Hepatocyte (in vitro differentiated cells): ENCODE data around the gene MFSD6L. TPM values are rescaled to one million over a fixed set of nuclear protein-coding genes. Genes with fewer than 3 reads are reported as not detected.

Source experiments
- DNase-seq: peaks from one replicate; pipeline ENCODE4 v3.0.0-alpha.2; 2016; ENCODE audit warnings: low spot score
- H2AFZ ChIP-seq: fragments of 200-600 bp; sonication (generic); 2 replicates; pipeline ENCODE4 v1.6.0; 2016; ENCODE audit warnings: antibody characterized with exemption, mild to moderate bottlenecking
- H3K27ac ChIP-seq: fragments of 200-600 bp; sonication (generic); 2 replicates; pipeline ENCODE4 v1.5.1; 2016; ENCODE audit warnings: mild to moderate bottlenecking
- H3K27me3 ChIP-seq: fragments of 200-600 bp; sonication (generic); 2 replicates; pipeline ENCODE4 v1.6.1; 2016
- H3K36me3 ChIP-seq: fragments of 200-600 bp; sonication (generic); replicated peaks from 2 replicates; pipeline ENCODE4 v1.5.1; 2016; ENCODE audit warnings: low read depth; ENCODE audit not compliant: insufficient read depth
- H3K4me1 ChIP-seq: fragments of 200-600 bp; sonication (generic); 2 replicates; pipeline ENCODE4 v1.5.1; 2016; ENCODE audit warnings: mild to moderate bottlenecking, moderate library complexity; ENCODE audit not compliant: insufficient read depth
- H3K4me2 ChIP-seq: fragments of 200-600 bp; sonication (generic); 2 replicates; pipeline ENCODE4 v1.6.0; 2016
- H3K4me3 ChIP-seq: fragments of 200-600 bp; sonication (generic); 2 replicates; pipeline ENCODE4 v1.5.1; 2016; ENCODE audit warnings: mild to moderate bottlenecking
- H3K79me2 ChIP-seq: fragments of 200-600 bp; sonication (generic); 2 replicates; pipeline ENCODE4 v1.6.0; 2017; ENCODE audit warnings: mild to moderate bottlenecking
- H3K9me2 ChIP-seq: fragments of 200-600 bp; sonication (generic); replicated peaks from 2 replicates; pipeline ENCODE4 v1.6.0; 2017; ENCODE audit warnings: mild to moderate bottlenecking; ENCODE audit not compliant: insufficient read depth
- H3K9me3 ChIP-seq: fragments of 200-600 bp; sonication (generic); 2 replicates; pipeline ENCODE4 v1.5.1; 2016; ENCODE audit warnings: low read depth, mild to moderate bottlenecking
- H4K20me1 ChIP-seq: fragments of 200-600 bp; sonication (generic); 2 replicates; pipeline ENCODE4 v1.6.0; 2016; ENCODE audit warnings: mild to moderate bottlenecking; ENCODE audit not compliant: insufficient read depth, poor library complexity, severe bottlenecking
- EZH2 ChIP-seq: fragments of 200-600 bp; sonication (generic); IDR thresholded peaks from 2 replicates; pipeline ENCODE4 v1.6.1; 2016; ENCODE audit warnings: antibody characterized with exemption, mild to moderate bottlenecking, borderline replicate concordance
- EZH2phosphoT487 ChIP-seq: fragments of 200-600 bp; sonication (generic); IDR thresholded peaks from one replicate; pipeline ENCODE4 v1.6.1; 2018; ENCODE audit warnings: antibody characterized with exemption, mild to moderate bottlenecking, low read depth, moderate library complexity; ENCODE audit not compliant: unreplicated experiment, severe bottlenecking
- WGBS: methylation state at CpG from one replicate; pipeline ENCODE4 v1.1.6; 2016; ENCODE audit warnings: low lambda C conversion rate; ENCODE audit errors: missing lambda C conversion rate; 5-methylcytosine and 5-hydroxymethylcytosine counted together
- polyA plus RNA-seq: library from polyadenylated mRNA; unstranded; fragments of >200 nt; fragmentation: Nextera tagmentation; extraction: Ambion mirVana; gene quantifications from 2 replicates; pipeline ENCODE4 v1.2.1, GENCODE V29; 2016
- total RNA-seq: library from RNA; depleted of rRNA; stranded (reverse); fragments of >200 nt; gene quantifications from 2 replicates; pipeline ENCODE4 v1.2.3, GENCODE V29; 2014
- TF ChIP-seq, protein P1 (sequence below): fragments of 200-600 bp; sonication (generic); IDR thresholded peaks from 2 replicates; pipeline ENCODE4 v1.5.1; 2016; ENCODE audit warnings: antibody characterized with exemption, mild to moderate bottlenecking; ENCODE audit not compliant: poor library complexity

Gene MFSD6L
- total and polyA plus RNA-seq, 2 experiments from 2014 or later, result 0.34 to 2.2 TPM

DNA sequence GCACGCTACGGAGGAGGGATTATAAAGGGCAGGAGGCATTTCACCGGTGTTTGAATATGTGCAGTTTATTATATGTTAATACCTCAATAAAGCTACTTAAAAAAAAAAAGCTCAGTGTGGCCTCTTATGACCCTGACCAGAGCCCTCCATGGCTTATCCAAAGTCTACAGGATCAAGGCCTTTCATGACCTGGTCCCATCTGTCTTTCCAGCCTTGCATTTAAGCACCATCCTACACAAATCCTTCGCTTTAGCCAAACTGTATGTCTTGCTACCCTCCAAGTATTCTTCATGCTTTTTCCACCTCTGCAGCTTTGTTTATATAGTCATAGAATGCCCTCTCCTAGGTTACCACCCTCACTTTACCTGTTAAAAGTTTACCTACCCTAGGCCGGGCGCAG, 6.5 kb downstream of the MFSD6L start:
- Histone ChIP-seq H3K4me2 (no peak overlapping the region), H3K79me2 (no peaks in the 10 kb centered on the region), H3K27ac (no peak overlapping the region), H4K20me1 (no peaks in the 10 kb centered on the region), H3K9me3 (no peaks in the 10 kb centered on the region), H3K27me3 (peaks cover 17% of the 10 kb centered on the region), H3K4me1 (no peaks in the 10 kb centered on the region), H2AFZ (no peak overlapping the region), H3K36me3 (no peaks in the 10 kb centered on the region), H3K4me3 (no peak overlapping the region), H3K9me2 (no peaks in the 10 kb centered on the region)
- WGBS, result 75% methylated on average over 6 of the region's 6 CpGs
- no peak for DNase-seq
- TF ChIP-seq EZH2phosphoT487, result no peak
- TF ChIP-seq EZH2, result no peak
- TF ChIP-seq, protein P1, sequence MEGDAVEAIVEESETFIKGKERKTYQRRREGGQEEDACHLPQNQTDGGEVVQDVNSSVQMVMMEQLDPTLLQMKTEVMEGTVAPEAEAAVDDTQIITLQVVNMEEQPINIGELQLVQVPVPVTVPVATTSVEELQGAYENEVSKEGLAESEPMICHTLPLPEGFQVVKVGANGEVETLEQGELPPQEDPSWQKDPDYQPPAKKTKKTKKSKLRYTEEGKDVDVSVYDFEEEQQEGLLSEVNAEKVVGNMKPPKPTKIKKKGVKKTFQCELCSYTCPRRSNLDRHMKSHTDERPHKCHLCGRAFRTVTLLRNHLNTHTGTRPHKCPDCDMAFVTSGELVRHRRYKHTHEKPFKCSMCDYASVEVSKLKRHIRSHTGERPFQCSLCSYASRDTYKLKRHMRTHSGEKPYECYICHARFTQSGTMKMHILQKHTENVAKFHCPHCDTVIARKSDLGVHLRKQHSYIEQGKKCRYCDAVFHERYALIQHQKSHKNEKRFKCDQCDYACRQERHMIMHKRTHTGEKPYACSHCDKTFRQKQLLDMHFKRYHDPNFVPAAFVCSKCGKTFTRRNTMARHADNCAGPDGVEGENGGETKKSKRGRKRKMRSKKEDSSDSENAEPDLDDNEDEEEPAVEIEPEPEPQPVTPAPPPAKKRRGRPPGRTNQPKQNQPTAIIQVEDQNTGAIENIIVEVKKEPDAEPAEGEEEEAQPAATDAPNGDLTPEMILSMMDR, result no peak

DNA sequence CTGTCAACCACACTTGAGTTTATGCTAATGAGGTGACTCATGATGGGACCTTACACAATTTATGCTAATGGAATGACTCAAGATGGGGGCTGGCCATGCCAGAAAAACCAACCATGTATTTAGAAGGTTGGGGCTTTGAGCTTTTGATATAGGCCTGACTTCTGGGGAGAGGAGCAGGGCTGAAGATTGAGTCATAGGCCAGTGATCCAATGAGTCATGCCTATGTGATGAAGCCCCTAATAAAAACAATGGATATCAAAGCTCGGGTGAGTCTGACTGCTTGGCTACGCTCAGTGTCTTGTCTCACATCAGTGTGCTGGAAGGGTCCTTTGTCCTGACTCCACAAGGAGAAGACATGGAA, 7.3 kb downstream of the MFSD6L start:
- Histone ChIP-seq H3K9me2 (no peaks in the 10 kb centered on the region), H3K4me3 (no peak overlapping the region), H2AFZ (no peak overlapping the region), H3K27me3 (peaks cover 17% of the 10 kb centered on the region), H4K20me1 (no peaks in the 10 kb centered on the region), H3K4me1 (no peaks in the 10 kb centered on the region), H3K36me3 (no peaks in the 10 kb centered on the region), H3K4me2 (no peak overlapping the region), H3K9me3 (no peaks in the 10 kb centered on the region), H3K27ac (no peak overlapping the region), H3K79me2 (no peaks in the 10 kb centered on the region)
- no peak for DNase-seq
- TF ChIP-seq, protein P1, result no peak
- TF ChIP-seq EZH2, result no peak
- TF ChIP-seq EZH2phosphoT487, result no peak
- 88% methylated on average over 2 of the region's 2 CpGs for WGBS

DNA sequence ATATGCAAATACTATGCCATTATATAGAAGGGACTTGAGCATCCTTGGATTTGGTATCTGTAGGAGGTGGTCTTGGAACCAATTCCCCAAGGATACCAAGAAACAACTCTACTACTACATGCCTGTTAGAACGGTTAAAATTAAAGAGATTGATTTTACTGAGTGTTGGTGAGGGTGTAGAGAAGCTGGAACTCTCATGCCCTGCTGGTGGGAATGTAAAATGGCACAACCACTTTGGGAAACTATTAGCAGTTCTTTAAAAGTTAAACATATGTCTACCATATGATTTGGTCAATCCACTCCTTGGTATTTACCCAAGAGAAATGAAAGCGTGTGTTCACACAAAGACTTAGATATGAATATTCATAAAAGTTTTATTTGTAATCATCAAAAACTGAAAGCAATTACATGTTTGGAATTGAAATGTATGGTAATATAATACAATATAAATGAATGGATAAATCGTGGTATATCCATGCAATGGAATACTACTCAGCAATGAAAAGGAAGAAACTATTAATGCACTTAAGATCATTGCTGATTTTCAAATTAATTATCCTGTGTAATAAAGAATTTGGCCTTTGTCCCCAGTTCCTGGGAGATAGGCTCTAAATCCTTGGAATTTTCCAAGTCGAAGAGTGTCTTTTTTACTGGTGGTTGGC, 7.8 kb downstream of the MFSD6L start:
- Histone ChIP-seq H3K79me2 (no peaks in the 10 kb centered on the region), H3K9me3 (no peaks in the 10 kb centered on the region), H3K4me3 (no peak overlapping the region), H3K4me2 (no peak overlapping the region), H3K27me3 (peaks cover 17% of the 10 kb centered on the region), H2AFZ (no peak overlapping the region), H3K9me2 (no peaks in the 10 kb centered on the region), H4K20me1 (no peaks in the 10 kb centered on the region), H3K36me3 (no peaks in the 10 kb centered on the region), H3K27ac (no peak overlapping the region), H3K4me1 (no peaks in the 10 kb centered on the region)
- TF ChIP-seq EZH2phosphoT487 (no peak), EZH2 (no peak)
- TF ChIP-seq, protein P1, result peak; percentile 19
- DNase-seq, result no peak
- 90% methylated on average over 4 of the region's 4 CpGs for WGBS

DNA sequence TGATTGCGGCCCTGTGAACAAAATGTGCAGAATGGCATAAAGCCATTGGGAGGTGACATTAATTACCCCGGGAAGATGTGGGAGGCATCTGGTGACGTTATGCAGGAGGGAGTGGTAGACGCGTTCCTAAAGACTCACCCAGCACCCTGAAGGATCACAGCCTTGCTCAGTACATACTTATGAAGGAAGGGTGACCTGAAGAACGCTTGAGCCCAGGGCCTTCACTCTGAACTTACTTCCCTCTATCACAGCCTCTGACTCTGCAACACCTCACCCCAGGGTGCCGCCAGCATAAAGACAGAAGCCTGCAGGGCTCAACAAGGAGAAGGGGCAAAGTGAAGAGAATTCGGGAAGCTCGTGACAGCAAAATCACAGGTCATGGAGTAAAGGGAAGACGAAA, 9.4 kb downstream of the MFSD6L start:
- no peak for TF ChIP-seq EZH2phosphoT487
- no peak for TF ChIP-seq EZH2
- TF ChIP-seq, protein P1, result no peak
- Histone ChIP-seq H3K27me3 (peaks cover 18% of the 10 kb centered on the region), H4K20me1 (no peaks in the 10 kb centered on the region), H3K9me3 (no peaks in the 10 kb centered on the region), H3K4me1 (no peaks in the 10 kb centered on the region), H2AFZ (no peak overlapping the region), H3K4me3 (no peak overlapping the region), H3K36me3 (no peaks in the 10 kb centered on the region), H3K79me2 (no peaks in the 10 kb centered on the region), H3K27ac (no peak overlapping the region), H3K9me2 (no peaks in the 10 kb centered on the region), H3K4me2 (peak overlapping the region; percentile 45)
- no peak for DNase-seq
- 63% methylated on average over 10 of the region's 10 CpGs for WGBS
